Non-pigmented ciliary epithelial cell (primary cell): ENCODE measurements around the gene NEURL1.

Experiments used
- DNase-seq: peaks from one replicate; pipeline ENCODE4 v3.0.0-alpha.2; 2010; ENCODE audit warnings: low read depth

Gene NEURL1

GRCh38 chr10:103493362-103493915 lies at the start of gene NEURL1:
TSS of gene NEURL1 (plus strand) at chr10:103493705. CDS start at chr10:103494388, 683 bp downstream.
- no peak for DNase-seq

GRCh38 chr10:103444478-103444877 lies 49.0 kb upstream of the NEURL1 start:
- no peak for DNase-seq

- no peak for DNase-seq
Measured at GRCh38 chr10:103445366-103445765, 48.1 kb upstream of the NEURL1 start.

GRCh38 chr10:103445767-103446567 lies 47.5 kb upstream of the NEURL1 start:
- DNase-seq: no peak

GRCh38 chr10:103447187-103447586 lies 46.3 kb upstream of the NEURL1 start:
- DNase-seq: no peak

GRCh38 chr10:103448746-103449145 lies 44.8 kb upstream of the NEURL1 start:
- peak; percentile 35 for DNase-seq

GRCh38 chr10:103449208-103450144 lies 44.0 kb upstream of the NEURL1 start:
- DNase-seq: no peak

- DNase-seq: no peak
Measured at GRCh38 chr10:103450201-103450695, 43.3 kb upstream of the NEURL1 start.

- DNase-seq: no peak
Measured at GRCh38 chr10:103451091-103451813, 42.3 kb upstream of the NEURL1 start.

- no peak for DNase-seq
Measured at GRCh38 chr10:103451831-103452505, 41.5 kb upstream of the NEURL1 start, which contains the start of gene CALHM2. TSS of gene CALHM2 (minus strand) at chr10:103452370. CDS start at chr10:103449941, 2,429 bp downstream.

- no peak for DNase-seq
Measured at GRCh38 chr10:103452506-103453230, 40.8 kb upstream of the NEURL1 start.

- DNase-seq: no peak
Measured at GRCh38 chr10:103454026-103454425, 39.5 kb upstream of the NEURL1 start.

- no peak for DNase-seq
Measured at GRCh38 chr10:103455235-103455634, 38.3 kb upstream of the NEURL1 start.

- no peak for DNase-seq
Measured at GRCh38 chr10:103456074-103456660, 37.3 kb upstream of the NEURL1 start.

GRCh38 chr10:103457176-103457712 lies 36.3 kb upstream of the NEURL1 start:
- DNase-seq: no peak

GRCh38 chr10:103457896-103458583 lies 35.5 kb upstream of the NEURL1 start:
- no peak for DNase-seq

GRCh38 chr10:103458720-103459119 lies 34.8 kb upstream of the NEURL1 start, which contains the start of gene CALHM1:
TSS of gene CALHM1 (minus strand) at chr10:103458900. CDS start at chr10:103458751, 149 bp downstream.
- DNase-seq: no peak

GRCh38 chr10:103459615-103460014 lies 33.9 kb upstream of the NEURL1 start:
- DNase-seq: no peak

- no peak for DNase-seq
Measured at GRCh38 chr10:103463499-103463898, 30.0 kb upstream of the NEURL1 start.
